Lower lobe of right lung (tissue), 2 donors: ENCODE measurements around the gene VPS54. TPM values are rescaled to one million over a fixed set of nuclear protein-coding genes. Genes with fewer than 3 reads are reported as not detected.

ENCODE experiments used
- ATAC-seq, 2 donors: fragments of 200-7000 bp; cut with Tn5 transposase; one replicate each; pipeline ENCODE4 v1.9.1; 2020 to 2022; ENCODE audit warnings: mild to moderate bottlenecking in 2 of 2, moderate library complexity in 2 of 2
- DNase-seq: peaks from one replicate; pipeline ENCODE4 v3.0.0-alpha.2; 2020
- H3K27ac ChIP-seq: fragments of 200-600 bp; one replicate; pipeline ENCODE4 v1.8.0; 2022
- H3K27me3 ChIP-seq: fragments of 200-600 bp; one replicate; pipeline ENCODE4 v1.8.0; 2022; ENCODE audit warnings: low read depth
- H3K36me3 ChIP-seq: fragments of 200-600 bp; one replicate; pipeline ENCODE4 v1.8.0; 2022; ENCODE audit warnings: mild to moderate bottlenecking
- H3K4me1 ChIP-seq: fragments of 200-600 bp; one replicate; pipeline ENCODE4 v1.8.0; 2022
- H3K4me3 ChIP-seq: fragments of 200-600 bp; one replicate; pipeline ENCODE4 v1.8.0; 2022; ENCODE audit warnings: mild to moderate bottlenecking
- H3K9me3 ChIP-seq: fragments of 200-600 bp; one replicate; pipeline ENCODE4 v1.8.0; 2022
- intact Hi-C: fragments of 100-400 bp; cut with DNase I; formaldehyde crosslinking; loops from one replicate; pipeline ENCODE4 v1.11.0; 2022
- total RNA-seq: library from RNA; stranded (reverse); fragmentation: NEBNext Ultra II Directional; extraction: Animal tissue kit (Norgen Biotek cat#: 25700); gene quantifications from one replicate; pipeline ENCODE4 v1.2.1, GENCODE V29; 2021
- TF ChIP-seq, protein P1 (sequence below): fragments of 200-600 bp; IDR thresholded peaks from one replicate; pipeline ENCODE4 v1.8.0; 2022; ENCODE audit warnings: antibody characterized with exemption, mild to moderate bottlenecking
- donor health status: DM: no; HTN: yes; CAD: no; lungs with severe emphysema.

Gene VPS54
- total RNA-seq, 1 donor from 2014 or later = 26.7 TPM

DNA sequence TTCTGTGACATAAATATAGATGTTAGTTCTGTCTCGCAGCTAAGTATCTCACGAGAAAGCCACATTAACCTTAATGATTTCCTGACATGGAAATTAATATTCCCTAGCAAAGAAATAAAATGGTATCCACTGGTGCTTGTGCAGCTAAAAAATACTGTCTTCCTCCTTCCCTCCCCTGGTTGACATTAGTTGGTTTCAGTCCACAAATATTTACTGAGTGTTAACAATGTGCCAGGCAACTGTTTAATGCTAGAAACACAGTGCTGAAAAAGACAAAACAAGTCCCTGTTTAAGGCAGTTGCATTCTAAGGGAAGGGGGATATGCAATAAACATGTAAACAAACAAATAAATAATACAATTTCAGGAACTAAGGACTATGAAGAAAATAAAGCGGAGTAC lies 44.2 kb upstream of the VPS54 start:
- Histone ChIP-seq H3K4me3 (no peak overlapping the region), H3K4me1 (peaks cover 18% of the 10 kb centered on the region), H3K36me3 (no peaks in the 10 kb centered on the region), H3K9me3 (no peaks in the 10 kb centered on the region), H3K27me3 (no peaks in the 10 kb centered on the region), H3K27ac (peak overlapping the region; percentile 70)
- DNase-seq = no peak
- TF ChIP-seq, protein P1, sequence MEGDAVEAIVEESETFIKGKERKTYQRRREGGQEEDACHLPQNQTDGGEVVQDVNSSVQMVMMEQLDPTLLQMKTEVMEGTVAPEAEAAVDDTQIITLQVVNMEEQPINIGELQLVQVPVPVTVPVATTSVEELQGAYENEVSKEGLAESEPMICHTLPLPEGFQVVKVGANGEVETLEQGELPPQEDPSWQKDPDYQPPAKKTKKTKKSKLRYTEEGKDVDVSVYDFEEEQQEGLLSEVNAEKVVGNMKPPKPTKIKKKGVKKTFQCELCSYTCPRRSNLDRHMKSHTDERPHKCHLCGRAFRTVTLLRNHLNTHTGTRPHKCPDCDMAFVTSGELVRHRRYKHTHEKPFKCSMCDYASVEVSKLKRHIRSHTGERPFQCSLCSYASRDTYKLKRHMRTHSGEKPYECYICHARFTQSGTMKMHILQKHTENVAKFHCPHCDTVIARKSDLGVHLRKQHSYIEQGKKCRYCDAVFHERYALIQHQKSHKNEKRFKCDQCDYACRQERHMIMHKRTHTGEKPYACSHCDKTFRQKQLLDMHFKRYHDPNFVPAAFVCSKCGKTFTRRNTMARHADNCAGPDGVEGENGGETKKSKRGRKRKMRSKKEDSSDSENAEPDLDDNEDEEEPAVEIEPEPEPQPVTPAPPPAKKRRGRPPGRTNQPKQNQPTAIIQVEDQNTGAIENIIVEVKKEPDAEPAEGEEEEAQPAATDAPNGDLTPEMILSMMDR = no peak
- no peak for ATAC-seq
- intact Hi-C loops = no loop called here

DNA sequence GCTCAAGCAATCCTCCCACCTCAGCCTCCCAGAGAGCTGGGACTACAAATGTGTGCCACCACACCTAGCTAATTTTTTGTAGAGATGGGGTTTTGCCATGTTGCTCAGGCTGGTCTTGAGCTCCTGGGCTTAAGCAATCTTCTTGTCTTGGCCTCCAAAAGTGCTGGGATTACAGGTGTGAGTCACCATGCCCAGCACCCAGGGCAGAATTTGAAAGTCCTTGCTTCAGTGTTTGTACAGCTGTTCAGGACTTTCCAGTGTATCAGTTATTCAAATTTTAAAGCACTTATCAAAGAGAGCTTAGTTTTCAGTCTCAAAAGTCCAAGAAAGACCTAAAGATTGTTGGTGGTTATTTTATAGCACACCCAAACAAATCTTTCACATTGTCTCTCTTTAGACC lies 43.6 kb upstream of the VPS54 start:
- intact Hi-C loops = no loop called here
- peak; percentile 64 to 80 for ATAC-seq
- H3K27ac ChIP-seq = no peak overlapping the region
- no peaks in the 10 kb centered on the region for H3K27me3 ChIP-seq
- TF ChIP-seq, protein P1 = no peak
- no peaks in the 10 kb centered on the region for H3K36me3 ChIP-seq
- DNase-seq = no peak
- H3K4me1 ChIP-seq = peaks cover 18% of the 10 kb centered on the region
- no peaks in the 10 kb centered on the region for H3K9me3 ChIP-seq
- H3K4me3 ChIP-seq = no peak overlapping the region

DNA sequence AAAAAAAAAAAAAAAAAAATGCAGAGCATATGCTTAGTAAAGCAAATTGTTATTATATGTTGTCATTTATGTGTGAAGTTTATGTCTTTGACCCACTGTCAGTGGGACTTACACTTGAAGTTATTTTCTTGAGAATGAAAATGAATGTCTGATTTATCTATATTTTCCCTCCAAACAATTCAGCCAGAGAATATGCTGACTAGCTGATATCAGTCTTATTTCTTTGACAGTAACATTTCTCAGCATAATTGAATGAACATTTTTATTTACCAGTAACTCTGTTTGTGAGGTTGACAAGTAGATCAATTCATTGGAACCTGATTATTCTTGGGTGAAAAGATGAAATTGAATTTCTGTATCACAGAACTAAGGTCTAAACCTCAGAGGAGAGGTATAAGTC lies 40.0 kb upstream of the VPS54 start:
- Histone ChIP-seq H3K9me3 (no peaks in the 10 kb centered on the region), H3K4me3 (no peak overlapping the region), H3K36me3 (no peaks in the 10 kb centered on the region), H3K4me1 (peaks cover 16% of the 10 kb centered on the region), H3K27me3 (no peaks in the 10 kb centered on the region), H3K27ac (no peak overlapping the region)
- ATAC-seq = no peak
- DNase-seq = no peak
- TF ChIP-seq, protein P1 = no peak
- intact Hi-C loops = no loop called here

DNA sequence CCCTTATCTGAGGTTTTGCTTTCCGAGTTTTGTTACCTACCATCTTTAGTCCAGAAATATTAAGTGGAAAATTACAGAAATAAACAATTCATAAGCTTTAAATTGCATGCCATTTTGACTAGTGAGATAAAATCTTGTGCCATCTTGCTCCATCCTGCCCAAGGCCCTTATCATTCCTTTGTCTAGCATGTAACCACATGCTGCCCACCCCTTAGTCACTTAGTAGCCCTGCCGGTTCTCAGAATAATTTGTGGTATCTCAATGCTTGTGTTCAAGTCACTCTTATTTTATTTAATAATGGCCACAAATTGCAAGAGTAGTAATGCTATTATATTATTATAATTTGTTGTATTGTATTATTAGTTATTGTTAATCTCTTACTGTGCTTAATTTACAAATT lies 36.8 kb upstream of the VPS54 start:
- no peaks in the 10 kb centered on the region for H3K36me3 ChIP-seq
- intact Hi-C loops = no loop called here
- ATAC-seq = no peak

GRCh38 chr2:64054161-64054915 lies 35.1 kb upstream of the VPS54 start:
- Histone ChIP-seq H3K36me3 (no peaks in the 10 kb centered on the region), H3K27me3 (no peaks in the 10 kb centered on the region), H3K27ac (no peak overlapping the region), H3K9me3 (no peaks in the 10 kb centered on the region), H3K4me3 (no peak overlapping the region), H3K4me1 (peaks cover 12% of the 10 kb centered on the region)
- DNase-seq (no peak), ATAC-seq (no peak)
- intact Hi-C loops = no loop called here
- TF ChIP-seq, protein P1 = no peak

More for the DNA sequence above, 36.8 kb upstream of the VPS54 start:
- Histone ChIP-seq H3K4me3 (no peak overlapping the region), H3K27ac (no peak overlapping the region), H3K9me3 (no peaks in the 10 kb centered on the region), H3K4me1 (peaks cover 5% of the 10 kb centered on the region), H3K27me3 (no peaks in the 10 kb centered on the region)
- no peak for DNase-seq
- TF ChIP-seq, protein P1 = no peak
